Karpas-422 (cell line): ENCODE measurements around the gene POU3F1. TPM values are rescaled to one million over a fixed set of nuclear protein-coding genes. Genes with fewer than 3 reads are reported as not detected.
A peak's percentile ranks its signal among the peaks of the same experiment; 100 is the strongest.
"Not testable (repeated sequence)": the region's sequence is repeated elsewhere in the genome, so short reads cannot be mapped to it uniquely, and the experiment has no call there.

Experiments
- DNase-seq: peaks from one replicate; pipeline ENCODE4 v3.0.0-alpha.2; 2015
- H2AFZ ChIP-seq: fragments of 200-600 bp; sonication (generic); 2 replicates; pipeline ENCODE4 v1.6.1; 2014; ENCODE audit warnings: antibody characterized with exemption, low read length, mixed read lengths
- H3K27ac ChIP-seq: fragments of 200-600 bp; sonication (generic); 2 replicates; pipeline ENCODE4 v1.5.1; 2014; ENCODE audit warnings: mild to moderate bottlenecking, low read length, moderate library complexity
- H3K27me3 ChIP-seq: fragments of 200-600 bp; sonication (generic); 2 replicates; pipeline ENCODE4 v1.6.1; 2014; ENCODE audit warnings: low read length, mixed read lengths
- H3K36me3 ChIP-seq: fragments of 200-600 bp; sonication (generic); 2 replicates; pipeline ENCODE4 v1.6.1; 2014; ENCODE audit warnings: low read length, mixed read lengths; ENCODE audit not compliant: insufficient read depth
- H3K4me1 ChIP-seq: fragments of 200-600 bp; sonication (generic); 2 replicates; pipeline ENCODE4 v1.6.1; 2014; ENCODE audit warnings: mild to moderate bottlenecking, low read length, mixed read lengths
- H3K4me2 ChIP-seq: fragments of 200-600 bp; sonication (generic); 2 replicates; pipeline ENCODE4 v1.6.1; 2014; ENCODE audit warnings: low read length, low read depth, mild to moderate bottlenecking; ENCODE audit not compliant: poor library complexity, severe bottlenecking
- H3K4me3 ChIP-seq: fragments of 200-600 bp; sonication (generic); 2 replicates; pipeline ENCODE4 v1.5.1; 2014; ENCODE audit warnings: mild to moderate bottlenecking, antibody characterized with exemption, low read length, mixed read lengths
- H3K79me2 ChIP-seq: fragments of 200-600 bp; sonication (generic); 2 replicates; pipeline ENCODE4 v1.6.1; 2014; ENCODE audit warnings: mild to moderate bottlenecking, low read length, mixed read lengths
- H3K9ac ChIP-seq: fragments of 200-600 bp; sonication (generic); 2 replicates; pipeline ENCODE4 v1.6.0; 2014; ENCODE audit warnings: low read length
- H3K9me2 ChIP-seq: fragments of 200-600 bp; sonication (generic), shearing (Covaris generic); replicated peaks from 2 replicates; pipeline ENCODE4 v1.6.0; 2014; ENCODE audit warnings: mild to moderate bottlenecking, low read length, moderate library complexity; ENCODE audit not compliant: insufficient read depth
- H3K9me3 ChIP-seq: fragments of 300-700, 200-600 bp; sonication (generic); 2 replicates; pipeline ENCODE4 v1.6.1; 2014; ENCODE audit warnings: low read length, mixed read lengths
- H4K20me1 ChIP-seq: fragments of 200-600 bp; sonication (generic); 2 replicates; pipeline ENCODE4 v1.6.1; 2014; ENCODE audit warnings: mild to moderate bottlenecking, antibody characterized with exemption, low read length, low read depth; ENCODE audit not compliant: insufficient read depth
- total RNA-seq: library from RNA; depleted of rRNA; stranded (reverse); fragments of >200 nt; shearing (Covaris generic); gene quantifications from 2 replicates; pipeline ENCODE4 v1.2.3, GENCODE V29; 2014; ENCODE audit warnings: low replicate concordance

POU3F1 gene
- total RNA-seq, 1 experiment from 2014 or later = not detected

DNA sequence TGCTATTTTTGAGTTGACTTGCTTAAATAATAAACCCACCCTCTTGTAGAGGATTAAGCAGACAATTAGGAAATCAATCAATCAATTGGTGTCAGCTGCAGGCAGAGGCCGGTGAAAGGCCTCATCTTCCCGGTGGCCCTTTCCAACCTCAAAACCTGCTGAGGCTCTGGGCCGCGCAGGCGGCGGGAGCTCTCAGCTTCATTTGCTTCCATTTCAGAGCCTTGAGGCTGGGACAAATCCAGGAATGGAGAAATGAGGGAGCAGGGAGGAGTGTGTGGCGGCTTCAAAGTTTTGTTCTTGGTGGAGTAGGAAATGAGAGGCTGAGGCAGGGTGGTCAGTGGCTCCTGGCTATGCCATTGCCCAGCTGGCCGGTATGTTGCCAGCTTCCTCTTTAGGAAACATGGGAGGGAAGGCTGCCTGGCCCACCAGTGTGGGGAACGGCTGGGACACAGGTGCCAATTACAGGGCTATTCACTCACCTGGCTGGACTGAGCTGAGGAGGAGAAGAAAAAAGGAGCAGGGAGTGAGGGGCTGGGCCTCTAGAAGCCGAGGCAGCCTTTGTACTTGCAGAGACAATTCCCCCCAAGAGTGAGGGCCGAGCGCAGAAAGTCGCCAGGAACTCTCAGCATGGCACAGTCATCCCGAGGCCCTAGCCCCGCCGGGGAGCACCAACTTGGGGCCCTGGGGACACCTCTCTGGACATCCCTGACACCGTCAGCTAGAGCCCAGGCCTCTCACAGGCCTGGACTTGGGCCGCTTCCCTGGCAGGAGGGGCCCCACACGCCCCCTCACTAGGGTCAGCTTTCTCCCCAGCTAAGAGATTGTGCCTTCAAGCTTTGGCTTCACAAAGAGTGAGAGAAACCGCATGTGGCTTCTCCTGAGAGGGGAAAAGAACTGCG is 4.4 kb downstream of the POU3F1 start:
- DNase-seq = no peak
- Histone ChIP-seq H3K4me1 (peaks cover 21% of the 10 kb centered on the region), H4K20me1 (peaks cover 5% of the 10 kb centered on the region; the same call in 1 of the 2 replicates), H3K27me3 (no peaks in the 10 kb centered on the region), H3K9me3 (no peaks in the 10 kb centered on the region), H3K27ac (no peak overlapping the region), H3K4me3 (no peak overlapping the region), H3K9ac (no peak overlapping the region), H3K79me2 (no peaks in the 10 kb centered on the region), H3K9me2 (no peaks in the 10 kb centered on the region), H3K36me3 (no peaks in the 10 kb centered on the region), H3K4me2 (no peak overlapping the region), H2AFZ (no peak overlapping the region)

- DNase-seq = no peak
- H3K27me3 ChIP-seq = no peaks in the 10 kb centered on the region
These were observed 7.1 kb downstream of the POU3F1 start for GRCh38 chr1:38039331-38040088.

GRCh38 chr1:38038861-38039260 is 7.7 kb downstream of the POU3F1 start:
- Histone ChIP-seq H3K9me3 (no peaks in the 10 kb centered on the region), H3K4me2 (no peak overlapping the region), H3K9ac (no peak overlapping the region), H3K79me2 (no peaks in the 10 kb centered on the region), H3K27ac (no peak overlapping the region), H4K20me1 (peaks cover 5% of the 10 kb centered on the region; the same call in 1 of the 2 replicates), H3K36me3 (no peaks in the 10 kb centered on the region), H3K27me3 (no peaks in the 10 kb centered on the region), H3K4me1 (peaks cover 6% of the 10 kb centered on the region; the same call in 1 of the 2 replicates), H3K9me2 (no peaks in the 10 kb centered on the region), H3K4me3 (no peak overlapping the region), H2AFZ (no peak overlapping the region)
- no peak for DNase-seq

More at GRCh38 chr1:38039331-38040088, 7.1 kb downstream of the POU3F1 start:
- Histone ChIP-seq H3K9me3 (no peaks in the 10 kb centered on the region), H3K4me3 (no peak overlapping the region), H3K9me2 (no peaks in the 10 kb centered on the region), H3K4me1 (peaks cover 11% of the 10 kb centered on the region), H3K9ac (no peak overlapping the region), H3K36me3 (no peaks in the 10 kb centered on the region), H3K79me2 (no peaks in the 10 kb centered on the region), H4K20me1 (peaks cover 5% of the 10 kb centered on the region; the same call in 1 of the 2 replicates), H2AFZ (no peak overlapping the region), H3K27ac (no peak overlapping the region), H3K4me2 (no peak overlapping the region)

- no peak overlapping the region for H2AFZ ChIP-seq
- H3K4me2 ChIP-seq = no peak overlapping the region
- no peaks in the 10 kb centered on the region for H3K9me2 ChIP-seq
- H3K9me3 ChIP-seq = no peaks in the 10 kb centered on the region
- H3K27ac ChIP-seq = no peak overlapping the region
- no peak overlapping the region for H3K9ac ChIP-seq
- no peak overlapping the region for H3K4me3 ChIP-seq
- peaks cover 6% of the 10 kb centered on the region; the same call in 1 of the 2 replicates for H3K4me1 ChIP-seq
- peaks cover 5% of the 10 kb centered on the region; the same call in 1 of the 2 replicates for H4K20me1 ChIP-seq
- no peaks in the 10 kb centered on the region for H3K36me3 ChIP-seq
- H3K79me2 ChIP-seq = no peaks in the 10 kb centered on the region
- peak; percentile 67 for DNase-seq
- H3K27me3 ChIP-seq = no peaks in the 10 kb centered on the region
These were observed 9.2 kb downstream of the POU3F1 start for GRCh38 chr1:38037221-38037939.

GRCh38 chr1:38034871-38035270 is 11.7 kb downstream of the POU3F1 start:
- H3K9me2 ChIP-seq = no peaks in the 10 kb centered on the region
- H3K79me2 ChIP-seq = no peaks in the 10 kb centered on the region
- H3K9me3 ChIP-seq = no peaks in the 10 kb centered on the region
- H3K27ac ChIP-seq = no peak overlapping the region
- no peak overlapping the region for H3K4me3 ChIP-seq
- H3K4me2 ChIP-seq = no peak overlapping the region
- no peak for DNase-seq
- H3K9ac ChIP-seq = no peak overlapping the region
- H3K36me3 ChIP-seq = no peaks in the 10 kb centered on the region
- H3K4me1 ChIP-seq = peaks cover 7% of the 10 kb centered on the region
- no peak overlapping the region for H2AFZ ChIP-seq
- H3K27me3 ChIP-seq = no peaks in the 10 kb centered on the region
- H4K20me1 ChIP-seq = 0 out of 2 replicates have a peak, but pooled peaks cover 6% of the 10 kb centered on the region

DNA sequence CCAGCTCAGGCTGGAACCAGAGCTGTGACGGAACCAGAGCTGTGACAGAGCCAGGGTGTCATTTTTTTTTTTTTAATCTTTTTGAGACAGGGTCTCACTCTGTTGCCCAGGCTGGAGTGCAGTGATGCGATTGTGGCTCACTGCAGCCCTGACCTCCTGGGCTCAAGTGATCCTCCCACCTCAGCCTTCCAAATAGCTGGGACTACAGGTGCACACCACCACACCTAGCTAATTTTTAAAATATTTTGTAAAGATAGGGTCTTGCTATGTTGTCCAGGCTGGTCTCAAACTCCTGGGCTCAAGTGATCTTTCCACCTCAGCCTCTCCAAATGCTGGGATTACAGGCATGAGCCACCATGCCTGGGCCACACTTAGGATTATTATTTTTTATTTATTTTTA is 13.6 kb downstream of the POU3F1 start:
- H3K9ac ChIP-seq, H3K9me2 ChIP-seq: not testable (repeated sequence)

GRCh38 chr1:38031513-38031866 is 15.1 kb downstream of the POU3F1 start:
- H3K27ac ChIP-seq = no peak overlapping the region
- no peaks in the 10 kb centered on the region for H3K79me2 ChIP-seq
- H3K36me3 ChIP-seq = no peaks in the 10 kb centered on the region
- no peak overlapping the region for H3K9ac ChIP-seq
- no peak overlapping the region for H3K4me3 ChIP-seq
- H4K20me1 ChIP-seq = 0 out of 2 replicates have a peak, but pooled peaks cover 12% of the 10 kb centered on the region
- H3K4me1 ChIP-seq = peaks cover 11% of the 10 kb centered on the region
- no peak overlapping the region for H3K4me2 ChIP-seq
- no peaks in the 10 kb centered on the region for H3K27me3 ChIP-seq
- H2AFZ ChIP-seq = no peak overlapping the region
- DNase-seq = no peak
- no peaks in the 10 kb centered on the region for H3K9me3 ChIP-seq
- no peaks in the 10 kb centered on the region for H3K9me2 ChIP-seq

More for the DNA sequence above, 13.6 kb downstream of the POU3F1 start:
- not testable (repeated sequence) for H3K27me3 ChIP-seq, H3K9me3 ChIP-seq, DNase-seq, H3K36me3 ChIP-seq, H4K20me1 ChIP-seq, H3K4me3 ChIP-seq, H3K4me2 ChIP-seq, H3K79me2 ChIP-seq, H3K27ac ChIP-seq, H2AFZ ChIP-seq
- H3K4me1 ChIP-seq = peaks cover 11% of the 10 kb centered on the region
